ENCODE measurements around the gene MBP. TPM values are rescaled to one million over a fixed set of nuclear protein-coding genes. Genes with fewer than 3 reads are reported as not detected.

MBP gene
- total RNA-seq, 2 experiments from 2014 or later: 35.9 to 36.6 TPM

GRCh38 chr18:77079954-77080682 lies 52.5 kb downstream of the MBP start:
- intact Hi-C loops (cut with micrococcal nuclease): loop anchor here (2.0 kb wide), 1 partner anchor 21 kb away; no protein-coding TSS in a partner anchor
- CTCF ChIA-PET: no interaction called here
- H3K27me3 Mint-ChIP-seq (ENCODE audit: low read depth): no peaks in the 10 kb centered on the region
- H3K4me3 Mint-ChIP-seq: no peak overlapping the region
- H3K36me3 Mint-ChIP-seq (ENCODE audit: low read depth): peaks cover 19% of the 10 kb centered on the region
- no peaks in the 10 kb centered on the region for H3K9me3 Mint-ChIP-seq
- DNase-seq: no peak
- H3K27ac Mint-ChIP-seq: no peak overlapping the region
- H3K4me1 Mint-ChIP-seq (ENCODE audit: low read depth): peaks cover 57% of the 10 kb centered on the region

- Mint-ChIP-seq H3K4me1 (ENCODE audit: low read depth) (peaks cover 55% of the 10 kb centered on the region), H3K27ac (no peak overlapping the region), H3K36me3 (ENCODE audit: low read depth) (peaks cover 16% of the 10 kb centered on the region), H3K27me3 (ENCODE audit: low read depth) (no peaks in the 10 kb centered on the region), H3K4me3 (no peak overlapping the region), H3K9me3 (no peaks in the 10 kb centered on the region)
- no peak for DNase-seq
- CTCF ChIA-PET: interaction anchor here (0.6 kb wide), 1 partner anchor 129 kb away, joined by 3 read pairs; no protein-coding TSS in a partner anchor
- intact Hi-C loops (cut with micrococcal nuclease): no loop called here
These were observed 53.5 kb downstream of the MBP start for GRCh38 chr18:77079088-77079487.

GRCh38 chr18:77078690-77079070 lies 53.9 kb downstream of the MBP start:
- CTCF ChIA-PET: no interaction called here
- peaks cover 56% of the 10 kb centered on the region for H3K4me1 Mint-ChIP-seq (ENCODE audit: low read depth)

GRCh38 chr18:77077941-77078689 lies 54.5 kb downstream of the MBP start:
- Mint-ChIP-seq H3K36me3 (ENCODE audit: low read depth) (peaks cover 14% of the 10 kb centered on the region), H3K4me1 (ENCODE audit: low read depth) (peaks cover 58% of the 10 kb centered on the region), H3K27ac (peak overlapping the region; percentile 51), H3K27me3 (ENCODE audit: low read depth) (no peaks in the 10 kb centered on the region), H3K9me3 (no peaks in the 10 kb centered on the region), H3K4me3 (no peak overlapping the region)
- intact Hi-C loops (cut with micrococcal nuclease): no loop called here
- no peak for DNase-seq
- CTCF ChIA-PET: no interaction called here

More at GRCh38 chr18:77078690-77079070, 53.9 kb downstream of the MBP start:
- Mint-ChIP-seq H3K27ac (no peak overlapping the region), H3K27me3 (ENCODE audit: low read depth) (no peaks in the 10 kb centered on the region), H3K4me3 (no peak overlapping the region), H3K36me3 (ENCODE audit: low read depth) (peaks cover 15% of the 10 kb centered on the region), H3K9me3 (no peaks in the 10 kb centered on the region)
- DNase-seq: no peak
- intact Hi-C loops (cut with micrococcal nuclease): no loop called here

- peaks cover 57% of the 10 kb centered on the region for H3K4me1 Mint-ChIP-seq (ENCODE audit: low read depth)
- DNase-seq: no peak
- intact Hi-C loops (cut with micrococcal nuclease): no loop called here
- CTCF ChIA-PET: no interaction called here
- no peaks in the 10 kb centered on the region for H3K27me3 Mint-ChIP-seq (ENCODE audit: low read depth)
- peaks cover 14% of the 10 kb centered on the region for H3K36me3 Mint-ChIP-seq (ENCODE audit: low read depth)
- H3K4me3 Mint-ChIP-seq: no peak overlapping the region
- peak overlapping the region; percentile 59 for H3K27ac Mint-ChIP-seq
- H3K9me3 Mint-ChIP-seq: no peaks in the 10 kb centered on the region
These were observed 55.2 kb downstream of the MBP start for GRCh38 chr18:77077401-77077800.

- no peaks in the 10 kb centered on the region for H3K9me3 Mint-ChIP-seq
- DNase-seq: no peak
- H3K27ac Mint-ChIP-seq: no peak overlapping the region
- no peak overlapping the region for H3K4me3 Mint-ChIP-seq
- peaks cover 15% of the 10 kb centered on the region for H3K36me3 Mint-ChIP-seq (ENCODE audit: low read depth)
- CTCF ChIA-PET: no interaction called here
- intact Hi-C loops (cut with micrococcal nuclease): no loop called here
- peaks cover 62% of the 10 kb centered on the region for H3K4me1 Mint-ChIP-seq (ENCODE audit: low read depth)
- H3K27me3 Mint-ChIP-seq (ENCODE audit: low read depth): no peaks in the 10 kb centered on the region
These were observed 56.5 kb downstream of the MBP start for GRCh38 chr18:77076111-77076510.

GRCh38 chr18:77074431-77074830 lies 58.2 kb downstream of the MBP start:
- no peak overlapping the region for H3K4me3 Mint-ChIP-seq
- DNase-seq: no peak
- H3K27ac Mint-ChIP-seq: peak overlapping the region; percentile 1
- CTCF ChIA-PET: interaction anchor here (1.0 to 1.3 kb wide), 3 partner anchors 20 to 64 kb away, joined by 3 read pairs; no protein-coding TSS in a partner anchor
- peaks cover 69% of the 10 kb centered on the region for H3K4me1 Mint-ChIP-seq (ENCODE audit: low read depth)
- H3K9me3 Mint-ChIP-seq: no peaks in the 10 kb centered on the region
- no peaks in the 10 kb centered on the region for H3K27me3 Mint-ChIP-seq (ENCODE audit: low read depth)
- H3K36me3 Mint-ChIP-seq (ENCODE audit: low read depth): peaks cover 17% of the 10 kb centered on the region
- intact Hi-C loops (cut with micrococcal nuclease): no loop called here

- no peak overlapping the region for H3K4me3 Mint-ChIP-seq
- H3K27me3 Mint-ChIP-seq (ENCODE audit: low read depth): no peaks in the 10 kb centered on the region
- peaks cover 74% of the 10 kb centered on the region for H3K4me1 Mint-ChIP-seq (ENCODE audit: low read depth)
- peaks cover 17% of the 10 kb centered on the region for H3K36me3 Mint-ChIP-seq (ENCODE audit: low read depth)
- H3K27ac Mint-ChIP-seq: peak overlapping the region; percentile 43
- intact Hi-C loops (cut with micrococcal nuclease): no loop called here
- H3K9me3 Mint-ChIP-seq: no peaks in the 10 kb centered on the region
- no peak for DNase-seq
- CTCF ChIA-PET: interaction anchor here (0.7 to 1.3 kb wide), 3 partner anchors 11 to 65 kb away, joined by 3 read pairs; no protein-coding TSS in a partner anchor
These were observed 59.1 kb downstream of the MBP start for GRCh38 chr18:77073336-77074093.

GRCh38 chr18:77072566-77072965 lies 60.0 kb downstream of the MBP start:
- intact Hi-C loops (cut with micrococcal nuclease): no loop called here
- Mint-ChIP-seq H3K4me1 (ENCODE audit: low read depth) (peaks cover 75% of the 10 kb centered on the region), H3K36me3 (ENCODE audit: low read depth) (peaks cover 12% of the 10 kb centered on the region), H3K27me3 (ENCODE audit: low read depth) (no peaks in the 10 kb centered on the region), H3K4me3 (no peak overlapping the region), H3K27ac (no peak overlapping the region), H3K9me3 (no peaks in the 10 kb centered on the region)
- DNase-seq: no peak
- CTCF ChIA-PET: interaction anchor here (1.1 to 4.9 kb wide), 3 partner anchors 12 to 73 kb away, joined by 3 to 21 read pairs (median 6); no protein-coding TSS in a partner anchor

- H3K9me3 Mint-ChIP-seq: no peaks in the 10 kb centered on the region
- intact Hi-C loops (cut with micrococcal nuclease): no loop called here
- peaks cover 15% of the 10 kb centered on the region for H3K36me3 Mint-ChIP-seq (ENCODE audit: low read depth)
- CTCF ChIA-PET: interaction anchor here (1.1 to 4.9 kb wide), 3 partner anchors 12 to 72 kb away, joined by 3 to 21 read pairs (median 6); no protein-coding TSS in a partner anchor
- H3K27me3 Mint-ChIP-seq (ENCODE audit: low read depth): no peaks in the 10 kb centered on the region
- DNase-seq: peak; percentile 86
- no peak overlapping the region for H3K4me3 Mint-ChIP-seq
- peak overlapping the region; percentile 80 for H3K27ac Mint-ChIP-seq
- H3K4me1 Mint-ChIP-seq (ENCODE audit: low read depth): peaks cover 80% of the 10 kb centered on the region
These were observed 60.8 kb downstream of the MBP start for GRCh38 chr18:77071711-77072292.

- Mint-ChIP-seq H3K27ac (peak overlapping the region; percentile 80), H3K36me3 (ENCODE audit: low read depth) (peaks cover 18% of the 10 kb centered on the region), H3K27me3 (ENCODE audit: low read depth) (no peaks in the 10 kb centered on the region), H3K9me3 (no peaks in the 10 kb centered on the region), H3K4me1 (ENCODE audit: low read depth) (peaks cover 84% of the 10 kb centered on the region), H3K4me3 (no peak overlapping the region)
- DNase-seq: no peak
- CTCF ChIA-PET: interaction anchor here (1.3 to 4.9 kb wide), 3 partner anchors 14 to 71 kb away, joined by 3 to 21 read pairs (median 6); no protein-coding TSS in a partner anchor
- intact Hi-C loops (cut with micrococcal nuclease): no loop called here
These were observed 61.5 kb downstream of the MBP start for GRCh38 chr18:77071061-77071460.
